PC-3 (cell line): ENCODE measurements around the gene CASZ1. TPM values are rescaled to one million over a fixed set of nuclear protein-coding genes. Genes with fewer than 3 reads are reported as not detected.

ENCODE experiments used
- ATAC-seq: fragments of 200-7000 bp; cut with Tn5 transposase; 2 replicates; pipeline ENCODE4 v1.9.1; 2020; ENCODE audit warnings: mild to moderate bottlenecking, moderate library complexity
- BruUV-seq: library from RNA; stranded (reverse); fragments of 400-500 nt; replicated peaks from 2 replicates; lab custom pipeline; 2021; lab: Mats Ljungman, UMichigan
- CTCF ChIA-PET: fragments of 300-600 bp; sonication (Branson Sonifier 250); formaldehyde crosslinking; loops from one replicate; lab custom pipeline; 2022; ENCODE audit warnings: antibody characterized with exemption; lab: Charles Lee
- POLR2A ChIA-PET: fragments of 300-600 bp; sonication (Branson Sonifier 250); formaldehyde crosslinking; loops from one replicate; lab custom pipeline; 2022; ENCODE audit warnings: antibody characterized with exemption; ENCODE audit not compliant: unreplicated experiment; lab: Charles Lee
- DNase-seq: peaks from one replicate; pipeline ENCODE4 v3.0.0-alpha.2; 2015
- H2AFZ ChIP-seq: fragments of 300-600 bp; sonication (generic); 2 replicates; pipeline ENCODE4 v1.6.0; 2016; ENCODE audit warnings: antibody characterized with exemption, low read length
- H3F3A ChIP-seq: fragments of 300-600 bp; sonication (generic); one replicate; pipeline ENCODE4 v1.6.0; 2017; ENCODE audit warnings: antibody characterized with exemption, low read length, control low read depth, mild to moderate bottlenecking; ENCODE audit not compliant: unreplicated experiment
- H3K27ac ChIP-seq: fragments of 300-600 bp; sonication (generic); 2 replicates; pipeline ENCODE4 v1.5.1; 2016; ENCODE audit warnings: mild to moderate bottlenecking, low read length
- H3K27me3 ChIP-seq: fragments of 300-600 bp; sonication (generic); 2 replicates; pipeline ENCODE4 v1.6.1; 2016; ENCODE audit warnings: low read length, mixed read lengths
- H3K36me3 ChIP-seq: fragments of 300-600 bp; sonication (generic); 2 replicates; pipeline ENCODE4 v1.6.1; 2016; ENCODE audit warnings: low read depth, mixed run types, low read length, mixed read lengths
- H3K4me1 ChIP-seq: fragments of 300-600 bp; sonication (generic); 2 replicates; pipeline ENCODE4 v1.5.1; 2016; ENCODE audit warnings: low read length; ENCODE audit not compliant: insufficient read depth
- H3K4me2 ChIP-seq: fragments of 300-600 bp; sonication (generic); 2 replicates; pipeline ENCODE4 v1.6.0; 2016; ENCODE audit warnings: low read length
- H3K4me3 ChIP-seq: fragments of 300-600 bp; sonication (generic); 2 replicates; pipeline ENCODE4 v1.5.1; 2016; ENCODE audit warnings: mild to moderate bottlenecking, low read length, mixed read lengths
- H3K79me2 ChIP-seq: fragments of 300-600 bp; sonication (generic); 2 replicates; pipeline ENCODE4 v1.6.1; 2017; ENCODE audit warnings: low read length, mixed read lengths
- H3K9ac ChIP-seq: fragments of 300-600 bp; sonication (generic); 2 replicates; pipeline ENCODE4 v1.6.0; 2016; ENCODE audit warnings: mild to moderate bottlenecking, low read length
- H3K9me2 ChIP-seq: fragments of 300-600 bp; sonication (generic); replicated peaks from 2 replicates; pipeline ENCODE4 v1.6.1; 2016; ENCODE audit warnings: mixed run types, low read length, mixed read lengths
- H3K9me3 ChIP-seq: fragments of 300-600 bp; sonication (generic); 2 replicates; pipeline ENCODE4 v1.6.1; 2016; ENCODE audit warnings: low read length, mixed read lengths
- H4K20me1 ChIP-seq: fragments of 300-600 bp; sonication (generic); 2 replicates; pipeline ENCODE4 v1.6.1; 2016; ENCODE audit warnings: low read length, mixed read lengths
- EZH2 ChIP-seq: fragments of 300-600 bp; sonication (generic); IDR thresholded peaks from one replicate; pipeline ENCODE4 v1.6.1; 2017; ENCODE audit warnings: antibody characterized with exemption, mild to moderate bottlenecking, low read length; ENCODE audit not compliant: unreplicated experiment
- EZH2phosphoT487 ChIP-seq: fragments of 300-600 bp; sonication (generic); IDR thresholded peaks from 2 replicates; pipeline ENCODE4 v1.6.1; 2018; ENCODE audit warnings: mild to moderate bottlenecking, antibody characterized with exemption, low read length, borderline replicate concordance
- intact Hi-C: fragments of 100-400 bp; cut with micrococcal nuclease; formaldehyde crosslinking; loops from 2 replicates; pipeline ENCODE4 v1.9.0; 2023
- total RNA-seq: library from RNA; depleted of rRNA; stranded (reverse); fragments of >200 nt; gene quantifications from 2 replicates; pipeline ENCODE4 v1.2.3, GENCODE V29; 2014
- TF ChIP-seq, protein P1 (sequence below): fragments of 300-600 bp; sonication (generic); conservative IDR thresholded peaks from 2 replicates; pipeline ENCODE4 v1.5.1; 2017; ENCODE audit warnings: antibody characterized with exemption, low read depth, mild to moderate bottlenecking, low read length

CASZ1 gene
- total RNA-seq, 1 experiment from 2014 or later: 12.8 TPM

DNA sequence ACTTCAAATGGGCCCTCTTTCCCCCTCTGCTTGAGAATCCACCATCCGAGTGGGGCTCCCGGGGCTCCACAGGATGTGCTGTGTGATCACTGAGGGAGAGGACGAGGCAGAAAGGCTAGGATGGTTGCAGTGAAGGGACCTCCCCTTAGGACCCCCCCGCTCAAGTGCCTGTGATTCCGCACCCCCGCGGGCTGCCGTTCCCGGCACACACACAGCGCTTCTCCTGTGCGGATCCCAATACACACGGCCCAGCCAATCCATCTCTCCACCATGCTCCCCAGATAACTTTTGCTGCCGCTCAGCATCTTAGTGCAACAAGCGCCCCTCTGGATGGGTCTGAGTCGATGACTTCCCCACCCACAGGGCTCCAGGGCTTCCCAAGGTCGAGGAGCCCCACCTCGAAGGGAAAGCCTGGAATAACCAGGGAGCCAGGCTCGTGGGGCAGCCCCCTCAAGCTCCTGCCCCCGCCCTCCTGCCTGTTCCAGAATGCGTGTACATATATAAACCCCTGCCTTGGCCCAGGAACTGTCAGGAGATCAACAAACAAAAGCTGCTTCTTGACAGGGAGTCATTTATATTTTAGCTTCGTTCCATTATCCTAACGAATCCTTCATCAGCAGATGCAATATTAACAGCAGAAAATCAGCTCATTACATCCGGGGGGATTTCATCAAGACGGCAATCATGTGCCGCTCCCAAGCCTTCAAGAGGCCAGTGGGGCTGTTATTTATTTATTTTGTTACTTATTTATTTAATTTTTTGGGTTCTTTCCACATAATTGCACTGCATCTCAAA, 83.7 kb downstream of the CASZ1 start:
- H3K79me2 ChIP-seq: no peaks in the 10 kb centered on the region
- no peak overlapping the region for H3K4me2 ChIP-seq
- H3K36me3 ChIP-seq: no peaks in the 10 kb centered on the region
- H4K20me1 ChIP-seq: no peaks in the 10 kb centered on the region
- no TSS peak for BruUV-seq
- TF ChIP-seq EZH2 (no peak), EZH2phosphoT487 (no peak)
- TF ChIP-seq, protein P1, sequence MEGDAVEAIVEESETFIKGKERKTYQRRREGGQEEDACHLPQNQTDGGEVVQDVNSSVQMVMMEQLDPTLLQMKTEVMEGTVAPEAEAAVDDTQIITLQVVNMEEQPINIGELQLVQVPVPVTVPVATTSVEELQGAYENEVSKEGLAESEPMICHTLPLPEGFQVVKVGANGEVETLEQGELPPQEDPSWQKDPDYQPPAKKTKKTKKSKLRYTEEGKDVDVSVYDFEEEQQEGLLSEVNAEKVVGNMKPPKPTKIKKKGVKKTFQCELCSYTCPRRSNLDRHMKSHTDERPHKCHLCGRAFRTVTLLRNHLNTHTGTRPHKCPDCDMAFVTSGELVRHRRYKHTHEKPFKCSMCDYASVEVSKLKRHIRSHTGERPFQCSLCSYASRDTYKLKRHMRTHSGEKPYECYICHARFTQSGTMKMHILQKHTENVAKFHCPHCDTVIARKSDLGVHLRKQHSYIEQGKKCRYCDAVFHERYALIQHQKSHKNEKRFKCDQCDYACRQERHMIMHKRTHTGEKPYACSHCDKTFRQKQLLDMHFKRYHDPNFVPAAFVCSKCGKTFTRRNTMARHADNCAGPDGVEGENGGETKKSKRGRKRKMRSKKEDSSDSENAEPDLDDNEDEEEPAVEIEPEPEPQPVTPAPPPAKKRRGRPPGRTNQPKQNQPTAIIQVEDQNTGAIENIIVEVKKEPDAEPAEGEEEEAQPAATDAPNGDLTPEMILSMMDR: no peak
- no peaks in the 10 kb centered on the region for H3K4me1 ChIP-seq
- H3K27me3 ChIP-seq: no peaks in the 10 kb centered on the region
- DNase-seq (no peak), ATAC-seq (no peak)
- intact Hi-C loops: no loop called here
- no peak overlapping the region for H3K4me3 ChIP-seq
- H3F3A ChIP-seq: no peaks in the 10 kb centered on the region
- ChIA-PET CTCF (no interaction called here), POLR2A (interaction anchor here (0.6 kb wide), 1 partner anchor 14 kb away, joined by 3 read pairs; no protein-coding TSS in a partner anchor)
- H3K27ac ChIP-seq: no peak overlapping the region
- no peak overlapping the region for H3K9ac ChIP-seq
- no peaks in the 10 kb centered on the region for H3K9me3 ChIP-seq
- H2AFZ ChIP-seq: no peak overlapping the region
- H3K9me2 ChIP-seq: no peaks in the 10 kb centered on the region

DNA sequence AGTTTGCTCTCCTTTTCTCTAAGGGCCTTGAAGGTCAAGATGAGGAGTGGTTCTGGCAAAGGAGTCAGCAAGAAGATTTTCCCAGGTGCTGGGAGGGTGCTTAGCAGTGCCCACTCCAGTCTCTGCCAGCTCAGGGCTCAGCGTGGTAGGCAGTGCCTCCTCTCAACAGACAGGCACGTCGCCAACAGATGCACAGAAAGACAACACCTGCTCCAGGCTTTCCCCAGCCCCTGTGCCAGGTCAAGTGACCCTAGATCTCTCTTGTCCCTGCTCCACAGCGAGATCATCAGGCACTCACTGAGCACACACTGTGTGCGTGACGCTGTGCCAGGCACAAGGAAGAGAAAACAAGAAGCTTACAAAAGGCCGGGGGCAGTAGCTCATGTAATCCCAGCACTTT, 86.0 kb downstream of the CASZ1 start:
- intact Hi-C loops: no loop called here
- CTCF ChIA-PET: no interaction called here
- Histone ChIP-seq H3K9me3 (no peaks in the 10 kb centered on the region), H3K9me2 (no peaks in the 10 kb centered on the region), H2AFZ (no peak overlapping the region), H3K36me3 (no peaks in the 10 kb centered on the region), H3K4me1 (no peaks in the 10 kb centered on the region), H3K4me2 (no peak overlapping the region), H3K4me3 (no peak overlapping the region), H3K27ac (no peak overlapping the region), H3F3A (no peaks in the 10 kb centered on the region), H3K9ac (no peak overlapping the region), H3K27me3 (no peaks in the 10 kb centered on the region), H4K20me1 (no peaks in the 10 kb centered on the region), H3K79me2 (no peaks in the 10 kb centered on the region)
- TF ChIP-seq EZH2phosphoT487 (no peak), EZH2 (no peak)
- TF ChIP-seq, protein P1: no peak
- ATAC-seq (no peak), DNase-seq (no peak)
- BruUV-seq: no TSS peak
- POLR2A ChIA-PET: no interaction called here

DNA sequence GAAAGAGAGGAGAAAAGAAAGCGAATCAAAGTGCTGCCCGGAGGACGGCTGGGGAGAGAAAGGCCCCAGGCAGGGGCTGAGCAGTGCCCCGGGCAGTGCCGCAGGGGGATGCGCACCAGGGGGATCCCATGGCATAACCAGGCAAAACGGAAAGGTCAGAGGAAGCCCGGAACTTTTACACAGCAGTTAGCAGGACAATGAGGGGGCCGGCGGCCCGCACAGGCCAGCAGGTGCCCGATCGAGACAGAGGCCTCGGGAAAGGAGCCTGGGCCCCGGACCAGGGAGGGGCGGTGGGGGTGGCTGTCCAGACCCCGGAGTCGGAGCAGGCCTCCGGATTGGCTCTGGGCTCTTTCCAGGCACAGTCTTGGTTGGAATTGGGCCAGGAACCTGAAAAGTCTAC, 86.8 kb downstream of the CASZ1 start:
- no TSS peak for BruUV-seq
- H3K27ac ChIP-seq: no peak overlapping the region
- no peaks in the 10 kb centered on the region for H3K79me2 ChIP-seq
- H3K36me3 ChIP-seq: no peaks in the 10 kb centered on the region
- no peaks in the 10 kb centered on the region for H3K9me2 ChIP-seq
- no peak overlapping the region for H2AFZ ChIP-seq
- no peaks in the 10 kb centered on the region for H3K9me3 ChIP-seq
- no peaks in the 10 kb centered on the region for H3K27me3 ChIP-seq
- no peak overlapping the region for H3K4me3 ChIP-seq
- intact Hi-C loops: loop anchor here (10.0 kb wide), 1 partner anchor 885 kb away; the partner anchor contains the start of gene CLSTN1
- ChIA-PET CTCF (no interaction called here), POLR2A (no interaction called here)
- no peak overlapping the region for H3K4me2 ChIP-seq
- ATAC-seq (no peak), DNase-seq (no peak)
- no peak overlapping the region for H3K9ac ChIP-seq
- H3K4me1 ChIP-seq: no peaks in the 10 kb centered on the region
- no peaks in the 10 kb centered on the region for H4K20me1 ChIP-seq
- no peak for TF ChIP-seq EZH2phosphoT487
- TF ChIP-seq, protein P1: no peak
- TF ChIP-seq EZH2: no peak
- H3F3A ChIP-seq: no peaks in the 10 kb centered on the region
